ENCODE data around the gene GALC. TPM values are rescaled to one million over a fixed set of nuclear protein-coding genes. Genes with fewer than 3 reads are reported as not detected.

GALC gene
- total RNA-seq, 4 donors from 2014 or later: 11.8 to 40.2 (median 20.2) TPM

DNA sequence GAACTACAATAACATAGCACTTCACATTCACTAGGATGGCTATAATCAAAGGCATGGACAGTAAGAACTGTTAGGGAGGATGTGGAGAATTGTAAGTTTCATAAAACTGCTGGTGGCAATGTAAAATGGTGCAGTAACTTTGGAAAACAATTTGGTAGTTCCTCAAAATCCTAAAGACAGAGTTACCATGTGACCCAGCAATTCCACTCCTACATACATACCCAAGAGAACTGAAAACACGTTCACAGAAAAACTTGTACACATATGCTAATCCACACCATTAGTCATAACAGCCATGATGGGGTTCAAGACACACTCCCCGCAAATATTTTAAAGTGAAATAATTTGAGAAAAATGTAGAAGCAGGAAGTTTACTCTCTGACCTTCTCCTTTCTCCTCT, 31.7 kb downstream of the GALC start:
- TF ChIP-seq POLR2A (IDR thresholded peaks at IDR 0.05): no peak
- TF ChIP-seq, protein P1, sequence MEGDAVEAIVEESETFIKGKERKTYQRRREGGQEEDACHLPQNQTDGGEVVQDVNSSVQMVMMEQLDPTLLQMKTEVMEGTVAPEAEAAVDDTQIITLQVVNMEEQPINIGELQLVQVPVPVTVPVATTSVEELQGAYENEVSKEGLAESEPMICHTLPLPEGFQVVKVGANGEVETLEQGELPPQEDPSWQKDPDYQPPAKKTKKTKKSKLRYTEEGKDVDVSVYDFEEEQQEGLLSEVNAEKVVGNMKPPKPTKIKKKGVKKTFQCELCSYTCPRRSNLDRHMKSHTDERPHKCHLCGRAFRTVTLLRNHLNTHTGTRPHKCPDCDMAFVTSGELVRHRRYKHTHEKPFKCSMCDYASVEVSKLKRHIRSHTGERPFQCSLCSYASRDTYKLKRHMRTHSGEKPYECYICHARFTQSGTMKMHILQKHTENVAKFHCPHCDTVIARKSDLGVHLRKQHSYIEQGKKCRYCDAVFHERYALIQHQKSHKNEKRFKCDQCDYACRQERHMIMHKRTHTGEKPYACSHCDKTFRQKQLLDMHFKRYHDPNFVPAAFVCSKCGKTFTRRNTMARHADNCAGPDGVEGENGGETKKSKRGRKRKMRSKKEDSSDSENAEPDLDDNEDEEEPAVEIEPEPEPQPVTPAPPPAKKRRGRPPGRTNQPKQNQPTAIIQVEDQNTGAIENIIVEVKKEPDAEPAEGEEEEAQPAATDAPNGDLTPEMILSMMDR (IDR thresholded peaks at IDR 0.05): no peak
- intact Hi-C loops (cut with DNase I; ENCODE audit: low total_unique reads): no loop called here
- H3K27ac ChIP-seq: no peak overlapping the region
- DNase-seq: no peak
- H3K4me3 ChIP-seq: no peak overlapping the region
- H3K36me3 ChIP-seq: no peaks in the 10 kb centered on the region
- H3K9me3 ChIP-seq: no peaks in the 10 kb centered on the region
- no peaks in the 10 kb centered on the region for H3K4me1 ChIP-seq
- H3K27me3 ChIP-seq: no peaks in the 10 kb centered on the region

DNA sequence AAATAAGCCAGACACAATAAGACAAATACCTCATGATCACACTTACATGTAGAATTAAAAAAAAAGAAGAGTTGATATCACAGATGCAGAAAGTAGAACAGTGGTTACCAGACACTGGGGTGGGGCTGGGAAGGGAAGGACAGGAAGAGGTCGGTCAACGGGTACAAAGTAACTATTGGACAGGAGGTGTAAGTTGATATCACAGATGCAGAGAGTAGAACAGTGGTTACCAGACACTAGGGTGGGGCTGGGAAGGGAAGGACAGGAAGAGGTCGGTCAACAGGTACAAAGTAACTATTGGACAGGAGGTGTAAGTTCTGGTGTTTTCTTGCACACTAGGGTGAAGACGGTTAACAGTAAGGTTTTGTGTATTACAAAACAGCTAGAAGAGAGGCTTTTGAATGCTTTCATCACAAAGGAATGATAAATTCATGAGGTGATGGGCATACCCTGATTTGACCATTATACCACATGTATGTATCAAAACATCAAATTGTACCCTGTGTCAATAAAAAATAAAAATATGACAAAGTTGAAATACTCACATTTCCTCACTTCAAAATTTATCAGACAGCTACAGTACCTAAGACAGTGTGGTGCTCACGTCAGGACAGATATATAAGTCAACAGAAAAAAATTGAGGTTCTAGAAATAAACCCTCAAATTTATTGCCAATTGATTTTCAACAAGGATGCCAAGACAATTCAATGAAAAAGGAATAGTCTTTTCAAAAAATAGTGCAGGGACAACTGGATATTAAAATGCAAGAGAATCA, 32.8 kb downstream of the GALC start:
- H3K4me1 ChIP-seq: no peaks in the 10 kb centered on the region
- no peak overlapping the region for H3K27ac ChIP-seq
- no peaks in the 10 kb centered on the region for H3K27me3 ChIP-seq
- DNase-seq: no peak
- H3K9me3 ChIP-seq: no peaks in the 10 kb centered on the region
- TF ChIP-seq POLR2A (IDR thresholded peaks at IDR 0.05): no peak
- TF ChIP-seq, protein P1 (IDR thresholded peaks at IDR 0.05): no peak
- no peak overlapping the region for H3K4me3 ChIP-seq
- no peaks in the 10 kb centered on the region for H3K36me3 ChIP-seq
- intact Hi-C loops (cut with DNase I; ENCODE audit: low total_unique reads): no loop called here

DNA sequence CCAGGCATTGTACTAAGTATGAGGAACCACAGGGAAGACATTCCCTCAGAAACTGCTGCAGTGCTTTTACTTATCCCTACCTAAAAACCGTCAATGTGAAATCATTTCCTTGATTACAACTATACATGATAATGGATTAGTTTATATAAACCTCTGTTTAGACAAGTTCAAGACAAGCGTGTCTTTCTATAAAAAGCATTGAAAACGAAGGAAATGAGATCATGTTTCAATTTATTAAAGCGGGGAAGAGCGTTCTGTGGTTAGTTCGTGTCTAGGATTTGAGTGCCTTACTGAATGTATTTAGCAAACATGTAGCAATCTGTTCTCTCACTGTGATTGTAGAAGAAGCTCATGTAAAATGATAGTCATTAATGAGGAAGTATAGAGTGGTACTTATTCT, 37.5 kb downstream of the GALC start:
- no peaks in the 10 kb centered on the region for H3K36me3 ChIP-seq
- no peaks in the 10 kb centered on the region for H3K27me3 ChIP-seq
- intact Hi-C loops (cut with DNase I; ENCODE audit: low total_unique reads): no loop called here
- no peaks in the 10 kb centered on the region for H3K4me1 ChIP-seq
- no peak overlapping the region for H3K27ac ChIP-seq
- TF ChIP-seq, protein P1 (IDR thresholded peaks at IDR 0.05): no peak
- TF ChIP-seq POLR2A (IDR thresholded peaks at IDR 0.05): no peak
- no peak for DNase-seq
- H3K9me3 ChIP-seq: no peaks in the 10 kb centered on the region
- H3K4me3 ChIP-seq: no peak overlapping the region

DNA sequence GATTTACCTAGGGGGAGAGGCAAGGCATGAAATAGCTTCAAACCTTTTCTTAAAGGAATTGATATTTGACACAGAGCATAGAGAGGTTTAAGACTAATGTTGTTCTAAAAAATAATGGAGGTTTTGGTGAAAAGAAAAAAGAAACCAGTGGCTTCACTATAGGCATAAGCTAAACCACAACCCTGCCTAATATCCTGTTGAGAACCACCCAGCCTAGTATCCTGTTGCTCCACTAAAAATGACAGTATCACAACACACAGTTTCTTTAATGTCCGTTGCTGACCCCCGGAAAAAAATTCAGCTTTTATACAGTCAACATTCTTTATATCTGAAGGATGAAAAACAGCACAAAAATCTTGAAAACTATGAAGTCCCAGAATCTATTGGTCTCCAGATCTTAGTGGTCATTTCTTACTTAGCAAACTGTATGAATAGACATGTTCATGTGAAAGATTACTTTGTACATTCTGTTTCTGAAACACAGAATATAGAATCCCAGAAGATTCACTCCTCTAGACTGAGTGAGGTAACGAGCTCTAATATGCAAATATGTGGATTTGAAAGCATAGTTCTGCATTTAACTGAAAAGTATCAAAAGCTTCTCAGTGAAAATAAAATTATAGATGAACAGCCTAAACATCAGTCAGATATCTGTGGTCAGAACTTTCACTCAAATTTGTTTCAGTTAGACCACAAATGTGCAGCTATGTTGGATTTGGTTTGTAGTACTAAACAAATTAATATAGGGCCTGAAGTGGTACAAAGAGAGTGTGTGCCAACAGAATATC, 40.5 kb downstream of the GALC start:
- intact Hi-C loops (cut with DNase I; ENCODE audit: low total_unique reads): no loop called here
- no peak for TF ChIP-seq POLR2A (IDR thresholded peaks at IDR 0.05)
- TF ChIP-seq, protein P1 (IDR thresholded peaks at IDR 0.05): no peak
- Histone ChIP-seq H3K9me3 (no peaks in the 10 kb centered on the region), H3K27ac (no peak overlapping the region), H3K36me3 (no peaks in the 10 kb centered on the region), H3K4me3 (no peak overlapping the region), H3K4me1 (no peaks in the 10 kb centered on the region), H3K27me3 (no peaks in the 10 kb centered on the region)
- DNase-seq: no peak

DNA sequence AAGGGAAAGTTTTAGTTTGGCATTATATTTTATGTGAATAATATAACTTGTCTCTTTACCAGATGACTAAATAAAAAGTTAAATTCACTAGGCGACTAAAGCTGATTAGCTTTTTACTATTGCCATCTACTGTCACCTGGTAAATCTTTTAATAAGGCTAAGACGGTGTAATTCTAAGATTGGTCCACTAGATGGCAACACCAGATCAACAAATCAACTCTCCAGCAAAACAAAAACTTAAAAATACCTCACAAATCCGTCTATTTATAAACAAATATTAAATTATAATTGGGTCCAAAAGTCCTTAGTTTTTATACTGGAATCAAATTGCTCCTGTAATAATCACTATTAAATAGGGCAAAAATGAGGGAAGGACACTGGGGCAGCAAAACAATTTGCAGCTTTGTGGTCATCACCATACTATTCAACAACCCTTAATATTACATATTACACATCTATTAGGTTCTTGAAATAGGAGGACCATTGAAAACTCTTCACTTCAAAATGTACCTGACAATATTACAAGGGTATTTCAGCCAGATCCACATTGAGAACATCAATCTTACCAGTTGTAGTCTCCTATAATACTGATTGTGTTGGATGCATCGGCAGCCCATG, 47.9 kb downstream of the GALC start:
- TF ChIP-seq, protein P1 (IDR thresholded peaks at IDR 0.05): peak; percentile 43 to 53 (median 50)
- TF ChIP-seq POLR2A (IDR thresholded peaks at IDR 0.05): no peak
- no peak overlapping the region for H3K4me3 ChIP-seq
- no peaks in the 10 kb centered on the region for H3K27me3 ChIP-seq
- intact Hi-C loops (cut with DNase I; ENCODE audit: low total_unique reads): no loop called here
- DNase-seq: no peak
- no peaks in the 10 kb centered on the region for H3K36me3 ChIP-seq
- H3K9me3 ChIP-seq: no peaks in the 10 kb centered on the region
- H3K27ac ChIP-seq: no peak overlapping the region
- no peaks in the 10 kb centered on the region for H3K4me1 ChIP-seq
